ENCODE data around the gene HSF4. TPM values are rescaled to one million over a fixed set of nuclear protein-coding genes. Genes with fewer than 3 reads are reported as not detected.

HSF4 gene
- total and polyA plus RNA-seq, 2 donors (not counting 3 experiments of a cell fraction or from before 2014, with no cell fraction given) = 4.8 to 5.5 TPM

DNA sequence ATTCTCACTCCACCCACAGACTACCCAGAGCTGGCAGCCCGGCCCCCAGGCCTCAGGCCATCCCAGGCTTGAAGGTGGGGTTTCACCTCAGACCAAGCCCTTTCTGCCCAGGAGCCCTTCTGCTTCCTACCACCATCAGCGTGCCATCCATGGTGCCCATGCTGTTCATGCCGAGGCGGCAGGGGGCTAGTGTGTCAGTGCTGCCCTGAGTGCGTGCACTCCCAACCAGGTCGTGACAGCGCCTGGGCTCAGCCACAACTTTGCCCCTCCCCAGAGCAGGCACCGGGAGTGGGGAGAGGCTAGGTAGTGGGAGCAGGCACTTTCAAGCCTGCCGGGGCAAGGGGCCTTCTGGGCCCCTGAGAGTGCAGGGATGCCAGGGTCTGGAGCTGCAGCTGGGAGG is 22.2 kb upstream of the HSF4 start:
- peaks cover 2 to 58% of the 10 kb centered on the region in 2 experiments for H3K36me3 ChIP-seq (ENCODE audit: control insufficient read depth in 2 of 2, extremely low read depth in 1 of 2, insufficient read depth in 2 of 2, low read length in 2 of 2)
- CTCF ChIA-PET = interaction anchor here (1.1 to 7.4 kb wide), 3 partner anchors 13 to 182 kb away, joined by 3 to 67 read pairs (median 3); partner anchors contain the start of gene CES3
- dilution Hi-C loops (cut with MboI; ENCODE audit: extremely low pct_ligation_motif_present, low sequenced_read_pairs) = no loop called here

DNA sequence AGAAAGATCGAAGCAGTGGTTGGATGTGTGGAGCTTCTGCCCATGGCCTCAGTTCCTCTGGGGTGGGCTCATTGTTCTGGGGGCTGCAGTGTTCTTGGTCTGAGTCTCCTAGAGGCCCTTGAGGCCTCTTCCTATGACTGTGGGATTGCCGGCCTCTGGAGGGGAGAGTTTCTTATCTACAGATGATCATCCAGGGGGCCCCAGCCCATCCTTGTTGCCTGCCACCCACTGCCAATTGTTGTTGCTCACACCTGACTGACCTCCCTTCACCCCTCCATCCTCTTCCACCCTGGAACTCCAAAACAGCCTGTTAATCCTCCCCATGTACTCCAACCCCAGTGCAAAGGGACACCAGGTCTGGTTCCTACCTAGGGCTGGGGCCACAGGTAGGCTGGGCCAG is 19.6 kb upstream of the HSF4 start:
- no peaks in the 10 kb centered on the region for H3K9me3 ChIP-seq (replicated peaks; ENCODE audit: control insufficient read depth, insufficient read depth, low read length)
- TF ChIP-seq EZH2 (IDR thresholded peaks at IDR 0.05; ENCODE audit: borderline replicate concordance, low read depth, low read length, severe bottlenecking) = no peak
- TF ChIP-seq FOS (IDR thresholded peaks at IDR 0.05; ENCODE audit: borderline replicate concordance, insufficient read depth, low read length) = no peak
- no peak for TF ChIP-seq MYC (IDR thresholded peaks at IDR 0.05; ENCODE audit: low read depth, low read length)
- no peak for TF ChIP-seq JUN (IDR thresholded peaks at IDR 0.05; ENCODE audit: borderline replicate concordance, insufficient read depth, insufficient read length, low read depth)
- TF ChIP-seq GATA2 (IDR thresholded peaks at IDR 0.05; ENCODE audit: insufficient read depth, insufficient read length, low read depth, low read length) = no peak
- TF ChIP-seq POLR2A (IDR thresholded peaks at IDR 0.05; ENCODE audit: low read depth, low read length) = no peak
- TF ChIP-seq, protein P1, sequence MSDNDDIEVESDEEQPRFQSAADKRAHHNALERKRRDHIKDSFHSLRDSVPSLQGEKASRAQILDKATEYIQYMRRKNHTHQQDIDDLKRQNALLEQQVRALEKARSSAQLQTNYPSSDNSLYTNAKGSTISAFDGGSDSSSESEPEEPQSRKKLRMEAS (IDR thresholded peaks at IDR 0.05; ENCODE audit: insufficient read depth, insufficient read length) = no peak
- no peak for TF ChIP-seq POLR2AphosphoS5 (IDR thresholded peaks at IDR 0.05; ENCODE audit: insufficient read depth, low read depth, low read length)
- TF ChIP-seq, protein P2, sequence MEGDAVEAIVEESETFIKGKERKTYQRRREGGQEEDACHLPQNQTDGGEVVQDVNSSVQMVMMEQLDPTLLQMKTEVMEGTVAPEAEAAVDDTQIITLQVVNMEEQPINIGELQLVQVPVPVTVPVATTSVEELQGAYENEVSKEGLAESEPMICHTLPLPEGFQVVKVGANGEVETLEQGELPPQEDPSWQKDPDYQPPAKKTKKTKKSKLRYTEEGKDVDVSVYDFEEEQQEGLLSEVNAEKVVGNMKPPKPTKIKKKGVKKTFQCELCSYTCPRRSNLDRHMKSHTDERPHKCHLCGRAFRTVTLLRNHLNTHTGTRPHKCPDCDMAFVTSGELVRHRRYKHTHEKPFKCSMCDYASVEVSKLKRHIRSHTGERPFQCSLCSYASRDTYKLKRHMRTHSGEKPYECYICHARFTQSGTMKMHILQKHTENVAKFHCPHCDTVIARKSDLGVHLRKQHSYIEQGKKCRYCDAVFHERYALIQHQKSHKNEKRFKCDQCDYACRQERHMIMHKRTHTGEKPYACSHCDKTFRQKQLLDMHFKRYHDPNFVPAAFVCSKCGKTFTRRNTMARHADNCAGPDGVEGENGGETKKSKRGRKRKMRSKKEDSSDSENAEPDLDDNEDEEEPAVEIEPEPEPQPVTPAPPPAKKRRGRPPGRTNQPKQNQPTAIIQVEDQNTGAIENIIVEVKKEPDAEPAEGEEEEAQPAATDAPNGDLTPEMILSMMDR (IDR thresholded peaks at IDR 0.05; ENCODE audit: extremely low read depth in 1 of 2, insufficient read depth in 1 of 2, low read depth in 1 of 2, low read length in 2 of 2) = no peak
- H3K4me1 ChIP-seq (ENCODE audit: control insufficient read depth, extremely low read depth, insufficient read depth, low read length) = no peaks in the 10 kb centered on the region
- H4K20me1 ChIP-seq (replicated peaks; ENCODE audit: control insufficient read depth, extremely low read depth, insufficient read depth, low read length) = no peaks in the 10 kb centered on the region
- H3K9ac ChIP-seq (replicated peaks; ENCODE audit: extremely low read depth, insufficient read depth, low read length) = no peak overlapping the region
- BruUV-seq (replicated peaks) = no TSS peak
- no peaks in the 10 kb centered on the region for H3K9me1 ChIP-seq (replicated peaks; ENCODE audit: control insufficient read depth, extremely low read depth, insufficient read depth, low read length)
- H3K27me3 ChIP-seq (ENCODE audit: control insufficient read depth in 2 of 2, insufficient read depth in 2 of 2, low read length in 2 of 2) = peaks cover 0 to 2% of the 10 kb centered on the region in 2 experiments
- no peak overlapping the region for H2AFZ ChIP-seq (ENCODE audit: low read depth, low read length)
- no peak overlapping the region for H3K4me3 ChIP-seq (replicated peaks in 1 of 3; ENCODE audit: insufficient read depth in 1 of 3, low read depth in 1 of 3, low read length in 3 of 3)
- H3K36me3 ChIP-seq (ENCODE audit: control insufficient read depth in 2 of 2, extremely low read depth in 1 of 2, insufficient read depth in 2 of 2, low read length in 2 of 2) = peaks cover 2 to 59% of the 10 kb centered on the region in 2 experiments
- intact Hi-C loops (cut with micrococcal nuclease) = no loop called here
- ChIA-PET CTCF (interaction anchor here (2.4 kb wide), 1 partner anchor 10 kb away, joined by 16 read pairs; no protein-coding TSS in a partner anchor), POLR2A (no interaction called here)
- H3K79me2 ChIP-seq (ENCODE audit: control insufficient read depth, insufficient read depth, low read length) = no peaks in the 10 kb centered on the region
- FAIRE-seq = no peak
- H3K27ac ChIP-seq (ENCODE audit: insufficient read depth, low read depth, low read length) = no peak overlapping the region
- dilution Hi-C loops (cut with MboI; ENCODE audit: extremely low pct_ligation_motif_present, low sequenced_read_pairs) = no loop called here
- no peak overlapping the region for H3K4me2 ChIP-seq (ENCODE audit: insufficient read depth, low read length)
- DNase-seq (ENCODE audit: low read depth, low spot score) = no peak

More for the DNA sequence above, 22.2 kb upstream of the HSF4 start:
- POLR2A ChIA-PET = no interaction called here
- no peaks in the 10 kb centered on the region for H3K9me3 ChIP-seq (replicated peaks; ENCODE audit: control insufficient read depth, insufficient read depth, low read length)
- H2AFZ ChIP-seq (ENCODE audit: low read depth, low read length) = no peak overlapping the region
- H3K79me2 ChIP-seq (ENCODE audit: control insufficient read depth, insufficient read depth, low read length) = no peaks in the 10 kb centered on the region
- intact Hi-C loops (cut with micrococcal nuclease) = no loop called here
- DNase-seq (ENCODE audit: low read depth, low spot score) (no peak), FAIRE-seq (no peak)
- no peaks in the 10 kb centered on the region for H3K9me1 ChIP-seq (replicated peaks; ENCODE audit: control insufficient read depth, extremely low read depth, insufficient read depth, low read length)
- no peaks in the 10 kb centered on the region for H3K27me3 ChIP-seq (ENCODE audit: control insufficient read depth in 2 of 2, insufficient read depth in 2 of 2, low read length in 2 of 2)
- no TSS peak for BruUV-seq (replicated peaks)
- peaks cover 8% of the 10 kb centered on the region for H3K4me1 ChIP-seq (ENCODE audit: control insufficient read depth, extremely low read depth, insufficient read depth, low read length)
- H3K4me3 ChIP-seq (replicated peaks in 1 of 3; ENCODE audit: insufficient read depth in 1 of 3, low read depth in 1 of 3, low read length in 3 of 3) = no peak overlapping the region
- H3K27ac ChIP-seq (ENCODE audit: insufficient read depth, low read depth, low read length) = no peak overlapping the region
- TF ChIP-seq POLR2A (IDR thresholded peaks at IDR 0.05; ENCODE audit: low read depth, low read length) (no peak), JUN (IDR thresholded peaks at IDR 0.05; ENCODE audit: borderline replicate concordance, insufficient read depth, insufficient read length, low read depth) (no peak), EZH2 (IDR thresholded peaks at IDR 0.05; ENCODE audit: borderline replicate concordance, low read depth, low read length, severe bottlenecking) (no peak), MYC (IDR thresholded peaks at IDR 0.05; ENCODE audit: low read depth, low read length) (no peak)
- H3K9ac ChIP-seq (replicated peaks; ENCODE audit: extremely low read depth, insufficient read depth, low read length) = no peak overlapping the region
- no peaks in the 10 kb centered on the region for H4K20me1 ChIP-seq (replicated peaks; ENCODE audit: control insufficient read depth, extremely low read depth, insufficient read depth, low read length)
- H3K4me2 ChIP-seq (ENCODE audit: insufficient read depth, low read length) = no peak overlapping the region

All from endothelial cell of umbilical vein (primary cell).